ENCODE measurements around the gene IAH1. TPM values are rescaled to one million over a fixed set of nuclear protein-coding genes. Genes with fewer than 3 reads are reported as not detected.
A peak's percentile ranks its signal among the peaks of the same experiment; 100 is the strongest.

IAH1 gene
- total RNA-seq, 2 donors from 2014 or later: 10.2 to 25.4 TPM

DNA sequence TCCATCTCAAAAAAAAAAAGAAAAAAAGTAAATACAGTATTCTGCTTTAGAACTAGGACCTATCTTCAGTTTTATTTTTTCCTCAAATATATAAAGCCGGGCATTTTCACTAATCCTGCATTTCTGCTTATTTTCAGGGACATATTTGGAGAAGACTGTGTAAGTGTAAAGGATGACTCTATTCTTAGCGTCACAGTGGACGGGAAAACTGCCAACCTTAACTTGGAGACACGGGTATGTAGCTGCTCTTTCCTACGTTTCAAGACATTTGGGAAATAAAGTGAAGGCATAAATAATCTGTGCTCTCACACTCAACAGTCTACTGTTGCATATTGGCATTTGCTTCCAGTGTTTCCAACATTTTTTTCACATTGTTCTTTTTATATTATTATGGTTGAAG, 3.1 kb upstream of the IAH1 start:
- intact Hi-C loops (cut with DNase I): no loop called here
- H3K27me3 ChIP-seq: no peaks in the 10 kb centered on the region
- H3K9me3 ChIP-seq: no peaks in the 10 kb centered on the region
- WGBS, 2 donors: 94% methylated on average over 5 of the region's 5 CpGs
- H3K4me3 ChIP-seq: no peak overlapping the region
- H3K27ac ChIP-seq: no peak overlapping the region
- ATAC-seq (no peak), DNase-seq (no peak)
- peaks cover 21% of the 10 kb centered on the region for H3K4me1 ChIP-seq
- H3K36me3 ChIP-seq (replicated peaks in 1 of 2; ENCODE audit: insufficient read depth in 1 of 2, low read depth in 2 of 2): no peaks in the 10 kb centered on the region
- TF ChIP-seq, protein P1, sequence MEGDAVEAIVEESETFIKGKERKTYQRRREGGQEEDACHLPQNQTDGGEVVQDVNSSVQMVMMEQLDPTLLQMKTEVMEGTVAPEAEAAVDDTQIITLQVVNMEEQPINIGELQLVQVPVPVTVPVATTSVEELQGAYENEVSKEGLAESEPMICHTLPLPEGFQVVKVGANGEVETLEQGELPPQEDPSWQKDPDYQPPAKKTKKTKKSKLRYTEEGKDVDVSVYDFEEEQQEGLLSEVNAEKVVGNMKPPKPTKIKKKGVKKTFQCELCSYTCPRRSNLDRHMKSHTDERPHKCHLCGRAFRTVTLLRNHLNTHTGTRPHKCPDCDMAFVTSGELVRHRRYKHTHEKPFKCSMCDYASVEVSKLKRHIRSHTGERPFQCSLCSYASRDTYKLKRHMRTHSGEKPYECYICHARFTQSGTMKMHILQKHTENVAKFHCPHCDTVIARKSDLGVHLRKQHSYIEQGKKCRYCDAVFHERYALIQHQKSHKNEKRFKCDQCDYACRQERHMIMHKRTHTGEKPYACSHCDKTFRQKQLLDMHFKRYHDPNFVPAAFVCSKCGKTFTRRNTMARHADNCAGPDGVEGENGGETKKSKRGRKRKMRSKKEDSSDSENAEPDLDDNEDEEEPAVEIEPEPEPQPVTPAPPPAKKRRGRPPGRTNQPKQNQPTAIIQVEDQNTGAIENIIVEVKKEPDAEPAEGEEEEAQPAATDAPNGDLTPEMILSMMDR (IDR thresholded peaks at IDR 0.05): no peak
- no peak for TF ChIP-seq POLR2A (IDR thresholded peaks at IDR 0.05)

DNA sequence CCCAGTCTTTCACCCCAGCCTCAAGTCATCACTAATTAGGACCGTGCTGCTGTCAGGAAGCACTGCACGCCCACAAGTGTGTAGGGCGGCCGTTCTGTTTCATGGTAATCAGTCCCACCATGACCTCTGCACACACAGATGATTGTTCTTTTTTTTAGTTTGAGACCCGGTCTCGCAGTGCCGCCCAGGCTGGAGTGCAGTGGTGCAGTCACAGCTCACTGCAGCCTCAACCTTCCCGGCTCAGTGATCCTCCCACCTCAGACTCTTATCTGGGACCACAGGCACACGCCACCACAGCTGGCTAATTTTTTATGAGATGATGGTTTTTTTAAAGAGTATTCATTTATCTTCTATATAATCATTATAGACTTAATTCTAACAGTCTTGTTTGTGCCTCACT, 1.8 kb upstream of the IAH1 start:
- intact Hi-C loops (cut with DNase I): no loop called here
- Histone ChIP-seq H3K4me1 (peaks cover 25% of the 10 kb centered on the region), H3K27ac (no peak overlapping the region), H3K9me3 (no peaks in the 10 kb centered on the region), H3K27me3 (no peaks in the 10 kb centered on the region), H3K4me3 (no peak overlapping the region), H3K36me3 (replicated peaks in 1 of 2; ENCODE audit: insufficient read depth in 1 of 2, low read depth in 2 of 2) (no peaks in the 10 kb centered on the region)
- no peak for DNase-seq
- TF ChIP-seq, protein P1 (IDR thresholded peaks at IDR 0.05): no peak
- TF ChIP-seq POLR2A (IDR thresholded peaks at IDR 0.05): no peak
- 93 to 98% methylated on average over 9 of the region's 9 CpGs for WGBS, 2 donors
- ATAC-seq: no peak

DNA sequence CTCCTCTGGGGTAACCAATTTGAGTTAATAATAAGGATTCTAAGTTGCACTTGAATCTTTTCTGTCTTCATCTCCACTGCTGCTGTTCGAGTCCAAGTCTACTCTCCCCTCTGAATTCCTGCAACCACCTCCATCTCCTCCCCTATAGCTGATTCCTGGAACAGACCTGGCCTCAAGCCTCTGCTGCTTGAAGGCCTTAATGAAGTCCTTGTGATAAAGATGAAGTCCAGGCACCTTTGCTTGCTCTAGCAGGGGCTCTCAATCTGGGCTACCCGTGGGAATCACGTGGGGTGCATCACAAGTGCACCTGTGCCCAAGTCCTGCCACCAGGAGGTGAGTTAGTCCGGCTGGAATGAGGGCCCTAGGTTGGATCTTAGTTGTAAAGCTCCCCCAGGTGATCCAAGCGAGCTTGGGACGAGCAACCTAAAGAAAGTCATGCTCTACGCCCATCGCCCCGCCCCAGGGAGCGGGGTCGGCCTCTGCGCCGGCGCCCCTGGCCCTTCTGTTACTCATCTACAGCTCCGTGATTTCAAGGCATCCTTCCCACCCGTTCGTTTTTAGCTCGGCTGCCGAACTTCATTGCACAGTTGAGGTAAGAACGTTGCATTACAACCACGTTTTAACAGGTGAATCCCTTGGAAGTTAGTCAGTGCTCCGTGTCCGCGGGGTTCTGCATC, 905 bp upstream of the IAH1 start:
- TF ChIP-seq POLR2A (IDR thresholded peaks at IDR 0.05): no peak
- TF ChIP-seq, protein P1 (IDR thresholded peaks at IDR 0.05): peak in 6 of 7 experiments; percentile 11 to 52 (median 44)
- intact Hi-C loops (cut with DNase I): no loop called here
- peak; percentile 44 to 65 (median 56) for DNase-seq
- 24 to 35% methylated on average over 7 to 23 of the region's 24 CpGs for WGBS, 2 donors
- Histone ChIP-seq H3K27ac (peak overlapping the region; percentile 41 to 87 (median 82)), H3K9me3 (no peaks in the 10 kb centered on the region), H3K4me3 (peak overlapping the region; percentile 72 to 87), H3K27me3 (no peaks in the 10 kb centered on the region), H3K4me1 (peaks cover 25% of the 10 kb centered on the region), H3K36me3 (replicated peaks in 1 of 2; ENCODE audit: insufficient read depth in 1 of 2, low read depth in 2 of 2) (no peaks in the 10 kb centered on the region)
- ATAC-seq: peak; percentile 41

DNA sequence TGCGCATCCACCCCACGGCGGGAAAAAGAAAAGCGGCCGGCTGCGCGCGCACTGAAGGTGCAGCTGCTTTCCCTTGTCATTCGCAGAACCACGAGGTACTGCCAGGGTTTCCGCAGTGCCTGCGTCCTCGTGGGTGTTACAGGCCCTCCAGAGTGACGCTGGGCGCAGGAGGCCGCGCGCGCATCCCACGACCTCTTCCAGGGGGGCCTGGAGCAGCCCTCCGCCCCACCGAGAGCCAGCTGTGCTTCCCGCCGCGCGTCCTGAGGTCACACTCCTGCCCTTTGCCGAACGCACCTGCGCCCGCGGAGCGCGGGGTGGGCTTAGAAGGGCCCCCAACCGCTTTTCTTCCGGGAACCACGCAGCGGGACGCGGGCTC, 378 bp upstream of the IAH1 start:
- intact Hi-C loops (cut with DNase I): no loop called here
- peak; percentile 47 to 66 (median 55) for DNase-seq
- 0 to 4% methylated on average over 3 to 37 of the region's 39 CpGs for WGBS, 2 donors
- ATAC-seq: peak; percentile 26
- H3K4me3 ChIP-seq: peak overlapping the region; percentile 72 to 87
- peak overlapping the region; percentile 41 to 87 (median 82) for H3K27ac ChIP-seq
- H3K36me3 ChIP-seq (replicated peaks in 1 of 2; ENCODE audit: insufficient read depth in 1 of 2, low read depth in 2 of 2): no peaks in the 10 kb centered on the region
- peaks cover 25% of the 10 kb centered on the region for H3K4me1 ChIP-seq
- TF ChIP-seq, protein P1 (IDR thresholded peaks at IDR 0.05): no peak
- TF ChIP-seq POLR2A (IDR thresholded peaks at IDR 0.05): peak in 1 of 3 donors; percentile 27
- H3K9me3 ChIP-seq: no peaks in the 10 kb centered on the region
- no peaks in the 10 kb centered on the region for H3K27me3 ChIP-seq

DNA sequence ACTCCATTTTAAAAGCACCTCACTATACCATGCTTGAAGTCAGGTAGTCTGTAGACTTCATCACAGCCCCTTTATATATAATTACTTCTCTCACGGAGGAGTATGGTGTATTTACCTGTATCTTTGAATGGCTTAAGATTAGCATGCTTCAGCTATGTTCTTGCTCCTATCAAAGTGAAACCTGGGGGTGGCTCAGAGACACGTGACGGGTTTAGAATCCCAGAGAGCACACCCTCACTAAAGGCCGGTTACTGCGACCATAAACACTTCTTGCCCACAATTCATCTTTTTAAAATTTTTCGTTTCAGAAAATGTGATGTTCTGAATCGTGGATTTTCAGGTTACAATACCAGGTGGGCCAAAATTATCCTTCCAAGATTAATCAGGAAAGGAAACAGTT, 3.6 kb downstream of the IAH1 start:
- DNase-seq: no peak
- no peak for ATAC-seq

More for the DNA sequence above, 3.6 kb downstream of the IAH1 start:
- no peaks in the 10 kb centered on the region for H3K27me3 ChIP-seq
- H3K4me3 ChIP-seq: no peak overlapping the region
- H3K27ac ChIP-seq: no peak overlapping the region
- intact Hi-C loops (cut with DNase I): no loop called here
- WGBS, 2 donors: 85 to 88% methylated on average over 7 of the region's 7 CpGs
- H3K4me1 ChIP-seq: peaks cover 25% of the 10 kb centered on the region
- H3K9me3 ChIP-seq: no peaks in the 10 kb centered on the region
- H3K36me3 ChIP-seq (replicated peaks in 1 of 2; ENCODE audit: insufficient read depth in 1 of 2, low read depth in 2 of 2): peaks cover 0 to 12% of the 10 kb centered on the region in 2 donors
- TF ChIP-seq, protein P1 (IDR thresholded peaks at IDR 0.05): no peak
- no peak for TF ChIP-seq POLR2A (IDR thresholded peaks at IDR 0.05)

Data from body of pancreas (tissue), 4 donors.